Measurements from ENCODE around the gene WEE2.
"Not testable (repeated sequence)": the region's sequence is repeated elsewhere in the genome, so short reads cannot be mapped to it uniquely, and the experiment has no call there.

WEE2 gene

GRCh38 chr7:141714571-141714970, 6.4 kb downstream of the WEE2 start:
- no peak for TF ChIP-seq ZNF274 (IDR thresholded peaks at IDR 0.05; ENCODE audit: low read depth, low read length)
- no peak overlapping the region for H3K4me3 ChIP-seq (ENCODE audit: low read length)

GRCh38 chr7:141715018-141715417, 6.9 kb downstream of the WEE2 start:
- no peak for TF ChIP-seq ZNF274 (IDR thresholded peaks at IDR 0.05; ENCODE audit: low read depth, low read length)
- H3K4me3 ChIP-seq (ENCODE audit: low read length) = no peak overlapping the region

GRCh38 chr7:141715794-141716689, 7.9 kb downstream of the WEE2 start:
- no peak for TF ChIP-seq ZNF274 (IDR thresholded peaks at IDR 0.05; ENCODE audit: low read depth, low read length)
- no peak overlapping the region for H3K4me3 ChIP-seq (ENCODE audit: low read length)

GRCh38 chr7:141717450-141717849, 9.3 kb downstream of the WEE2 start:
- no peak overlapping the region for H3K4me3 ChIP-seq (ENCODE audit: low read length)
- no peak for TF ChIP-seq ZNF274 (IDR thresholded peaks at IDR 0.05; ENCODE audit: low read depth, low read length)

GRCh38 chr7:141722529-141722928, 14.4 kb downstream of the WEE2 start:
- TF ChIP-seq ZNF274 (IDR thresholded peaks at IDR 0.05; ENCODE audit: low read depth, low read length) = no peak

GRCh38 chr7:141729020-141729419, 20.9 kb downstream of the WEE2 start:
- H3K4me3 ChIP-seq (ENCODE audit: low read length) = no peak overlapping the region
- TF ChIP-seq ZNF274 (IDR thresholded peaks at IDR 0.05; ENCODE audit: low read depth, low read length) = no peak

More at GRCh38 chr7:141722529-141722928, 14.4 kb downstream of the WEE2 start:
- H3K4me3 ChIP-seq (ENCODE audit: low read length) = no peak overlapping the region

GRCh38 chr7:141731476-141732149, 23.5 kb downstream of the WEE2 start:
- TF ChIP-seq ZNF274 (IDR thresholded peaks at IDR 0.05; ENCODE audit: low read depth, low read length) = no peak
- no peak overlapping the region for H3K4me3 ChIP-seq (ENCODE audit: low read length)

- TF ChIP-seq ZNF274 (IDR thresholded peaks at IDR 0.05; ENCODE audit: low read depth, low read length) = no peak
- peak overlapping the region; percentile 75 for H3K4me3 ChIP-seq (ENCODE audit: low read length)
These were observed 29.1 kb downstream of the WEE2 start for GRCh38 chr7:141737118-141737835.

GRCh38 chr7:141737836-141738591, 29.9 kb downstream of the WEE2 start, which contains the start of gene SSBP1:
Gene SSBP1, plus strand, starts transcription at chr7:141738358. Its CDS starts 809 bp downstream, at chr7:141739167.
- H3K4me3 ChIP-seq (ENCODE audit: low read length) = peak within 1 kb of the TSS; percentile 75
- no peak for TF ChIP-seq ZNF274 (IDR thresholded peaks at IDR 0.05; ENCODE audit: low read depth, low read length)

- TF ChIP-seq ZNF274 (IDR thresholded peaks at IDR 0.05; ENCODE audit: low read depth, low read length) = no peak
- peak overlapping the region; percentile 75 for H3K4me3 ChIP-seq (ENCODE audit: low read length)
These were observed 30.4 kb downstream of the WEE2 start for GRCh38 chr7:141738592-141739013.

- no peak for TF ChIP-seq ZNF274 (IDR thresholded peaks at IDR 0.05; ENCODE audit: low read depth, low read length)
- peak overlapping the region; percentile 75 for H3K4me3 ChIP-seq (ENCODE audit: low read length)
These were observed 31.1 kb downstream of the WEE2 start for GRCh38 chr7:141739250-141739649.

- TF ChIP-seq ZNF274 (IDR thresholded peaks at IDR 0.05; ENCODE audit: low read depth, low read length) = no peak
- no peak overlapping the region for H3K4me3 ChIP-seq (ENCODE audit: low read length)
These were observed 34.1 kb downstream of the WEE2 start for GRCh38 chr7:141742229-141742628.

GRCh38 chr7:141744131-141744530, 36.0 kb downstream of the WEE2 start:
- TF ChIP-seq ZNF274 (IDR thresholded peaks at IDR 0.05; ENCODE audit: low read depth, low read length) = no peak
- H3K4me3 ChIP-seq (ENCODE audit: low read length) = no peak overlapping the region

GRCh38 chr7:141748396-141748795, 40.2 kb downstream of the WEE2 start:
- no peak for TF ChIP-seq ZNF274 (IDR thresholded peaks at IDR 0.05; ENCODE audit: low read depth, low read length)
- no peak overlapping the region for H3K4me3 ChIP-seq (ENCODE audit: low read length)

- not testable (repeated sequence) for H3K4me3 ChIP-seq (ENCODE audit: low read length)
These were observed 43.8 kb downstream of the WEE2 start for GRCh38 chr7:141751904-141752303.

Measured in GM08714 (cell line).